ENCODE results near the gene CAMSAP1. TPM values are rescaled to one million over a fixed set of nuclear protein-coding genes. Genes with fewer than 3 reads are reported as not detected.
A peak's percentile ranks its signal among the peaks of the same experiment; 100 is the strongest.

The CAMSAP1 gene
- total RNA-seq, 5 donors from 2014 or later (not counting 1 experiment from before 2014, with no cell fraction given) = 25.6 to 38.7 (median 35.6) TPM

- Mint-ChIP-seq H3K4me3 (no peak overlapping the region), H3K27me3 (no peaks in the 10 kb centered on the region), H3K4me1 (peaks cover 22 to 37% (median 24%) of the 10 kb centered on the region in 3 donors), H3K36me3 (peaks cover 29% of the 10 kb centered on the region), H3K27ac (no peak overlapping the region), H3K9me3 (no peaks in the 10 kb centered on the region)
- Histone ChIP-seq H3K4me3 (ENCODE audit: control insufficient read depth in 1 of 2, extremely low read depth in 1 of 2, low read length in 1 of 2) (no peak overlapping the region), H3K27ac (ENCODE audit: low read length) (no peak overlapping the region), H3K27me3 (replicated peaks in 1 of 2; ENCODE audit: control insufficient read depth in 2 of 2, extremely low read depth in 1 of 2, insufficient read depth in 2 of 2, low read length in 1 of 2) (no peaks in the 10 kb centered on the region), H3K36me3 (ENCODE audit: control insufficient read depth in 2 of 2, extremely low read depth in 1 of 2, insufficient read depth in 1 of 2, low read length in 1 of 2) (peaks cover 0 to 2% of the 10 kb centered on the region in 2 donors), H3K9me3 (no peaks in the 10 kb centered on the region), H3K4me1 (ENCODE audit: control insufficient read depth in 1 of 2, extremely low read depth in 1 of 2, insufficient read depth in 2 of 2, low read length in 2 of 2) (peaks cover 0 to 7% of the 10 kb centered on the region in 2 experiments)
- POLR2A ChIA-PET = no interaction called here
- DNase-seq = no peak
- WGBS (ENCODE audit: insufficient coverage) = 93% methylated on average over 6 of the region's 7 CpGs
- ATAC-seq (replicated peaks in 1 of 4) = no peak
- CTCF ChIA-PET = no interaction called here
These were observed 41.8 kb downstream of the CAMSAP1 start for GRCh38 chr9:135865531-135865930.

DNA sequence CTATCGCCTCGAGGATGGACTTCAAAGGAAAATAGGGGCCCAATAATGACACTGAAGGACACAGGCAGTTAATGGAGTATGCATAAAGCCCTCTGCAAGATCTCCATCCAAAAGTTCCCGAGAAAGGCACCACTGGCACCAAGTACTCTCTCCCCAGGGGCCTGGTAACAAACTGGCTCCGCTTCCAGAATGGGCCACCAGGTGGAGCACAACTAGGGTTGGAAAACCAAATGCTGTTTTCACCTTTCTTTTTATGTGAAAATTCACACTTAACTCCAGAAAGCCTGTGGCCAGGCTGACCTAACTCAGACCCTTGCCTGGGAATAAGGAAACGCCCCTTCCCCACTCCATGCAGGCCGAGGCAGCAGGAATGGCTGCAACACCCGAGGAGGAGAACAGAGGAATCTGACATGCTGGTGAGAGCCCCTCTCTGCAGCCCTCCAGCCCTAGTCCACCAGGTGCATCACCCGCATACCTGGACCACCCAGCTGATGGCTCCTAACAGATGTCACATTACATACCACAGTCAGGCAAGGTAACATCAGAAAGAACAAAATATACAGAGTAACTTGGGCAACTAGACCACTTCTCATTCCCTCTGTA lies 42.8 kb downstream of the CAMSAP1 start:
- H3K4me3 Mint-ChIP-seq = no peak overlapping the region
- Histone ChIP-seq H3K36me3 (ENCODE audit: control insufficient read depth in 2 of 2, extremely low read depth in 1 of 2, insufficient read depth in 1 of 2, low read length in 1 of 2) (peaks cover 0 to 2% of the 10 kb centered on the region in 2 donors), H3K4me3 (ENCODE audit: control insufficient read depth in 1 of 2, extremely low read depth in 1 of 2, low read length in 1 of 2) (no peak overlapping the region), H3K4me1 (ENCODE audit: control insufficient read depth in 1 of 2, extremely low read depth in 1 of 2, insufficient read depth in 2 of 2, low read length in 2 of 2) (peaks cover 0 to 7% of the 10 kb centered on the region in 2 experiments), H3K27me3 (replicated peaks in 1 of 2; ENCODE audit: control insufficient read depth in 2 of 2, extremely low read depth in 1 of 2, insufficient read depth in 2 of 2, low read length in 1 of 2) (no peaks in the 10 kb centered on the region), H3K27ac (ENCODE audit: low read length) (no peak overlapping the region), H3K9me3 (no peaks in the 10 kb centered on the region)
- H3K9me3 Mint-ChIP-seq = no peaks in the 10 kb centered on the region
- WGBS (ENCODE audit: insufficient coverage) = 47% methylated on average over 8 of the region's 8 CpGs
- peak; percentile 12 to 76 (median 61) for DNase-seq
- no peaks in the 10 kb centered on the region for H3K27me3 Mint-ChIP-seq
- peaks cover 21 to 37% (median 25%) of the 10 kb centered on the region in 3 donors for H3K4me1 Mint-ChIP-seq
- POLR2A ChIA-PET = no interaction called here
- peaks cover 23% of the 10 kb centered on the region for H3K36me3 Mint-ChIP-seq
- ATAC-seq (replicated peaks in 1 of 4) = peak in 3 of 4 experiments; percentile 51 to 60 (median 57)
- CTCF ChIA-PET = no interaction called here
- no peak overlapping the region for H3K27ac Mint-ChIP-seq

DNA sequence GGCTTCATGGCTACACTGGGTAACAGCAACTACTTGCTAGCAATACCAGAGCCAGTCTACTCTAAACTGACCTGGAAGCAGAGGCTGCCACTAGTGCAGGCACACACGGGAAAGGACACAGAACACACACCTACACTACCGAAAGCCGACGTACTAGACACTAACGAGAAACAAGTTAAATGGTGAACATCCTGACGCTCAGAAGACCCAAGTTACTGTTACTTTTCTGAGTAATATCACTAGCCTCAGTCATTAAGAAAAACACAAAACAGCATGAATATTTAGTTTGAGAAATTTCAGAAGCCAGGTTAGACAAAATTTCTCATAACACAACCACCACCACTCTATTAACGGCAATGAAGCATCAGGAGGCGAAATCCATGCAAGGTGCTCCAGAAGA lies 44.5 kb downstream of the CAMSAP1 start:
- Histone ChIP-seq H3K4me1 (ENCODE audit: control insufficient read depth in 1 of 2, extremely low read depth in 1 of 2, insufficient read depth in 2 of 2, low read length in 2 of 2) (peaks cover 0 to 7% of the 10 kb centered on the region in 2 experiments), H3K9me3 (no peaks in the 10 kb centered on the region), H3K27ac (ENCODE audit: low read length) (no peak overlapping the region), H3K36me3 (ENCODE audit: control insufficient read depth in 2 of 2, extremely low read depth in 1 of 2, insufficient read depth in 1 of 2, low read length in 1 of 2) (peaks cover 0 to 5% of the 10 kb centered on the region in 2 donors), H3K4me3 (ENCODE audit: control insufficient read depth in 1 of 2, extremely low read depth in 1 of 2, low read length in 1 of 2) (no peak overlapping the region), H3K27me3 (replicated peaks in 1 of 2; ENCODE audit: control insufficient read depth in 2 of 2, extremely low read depth in 1 of 2, insufficient read depth in 2 of 2, low read length in 1 of 2) (no peaks in the 10 kb centered on the region)
- H3K9me3 Mint-ChIP-seq = no peaks in the 10 kb centered on the region
- CTCF ChIA-PET = no interaction called here
- peaks cover 33% of the 10 kb centered on the region for H3K36me3 Mint-ChIP-seq
- peaks cover 16 to 32% (median 24%) of the 10 kb centered on the region in 3 donors for H3K4me1 Mint-ChIP-seq
- no peak overlapping the region for H3K4me3 Mint-ChIP-seq
- DNase-seq (no peak), ATAC-seq (replicated peaks in 1 of 4) (no peak)
- H3K27me3 Mint-ChIP-seq = no peaks in the 10 kb centered on the region
- H3K27ac Mint-ChIP-seq = no peak overlapping the region
- POLR2A ChIA-PET = no interaction called here
- 100% methylated on average over 1 of the region's 8 CpGs for WGBS (ENCODE audit: insufficient coverage)

GRCh38 chr9:135858491-135859185 lies 48.7 kb downstream of the CAMSAP1 start:
- WGBS (ENCODE audit: insufficient coverage) = 100% methylated on average over 1 of the region's 1 CpG
- Mint-ChIP-seq H3K27ac (no peak overlapping the region), H3K4me3 (no peak overlapping the region), H3K9me3 (no peaks in the 10 kb centered on the region), H3K36me3 (peaks cover 36% of the 10 kb centered on the region), H3K4me1 (peaks cover 2 to 12% (median 9%) of the 10 kb centered on the region in 3 donors), H3K27me3 (no peaks in the 10 kb centered on the region)
- peaks cover 0 to 16% of the 10 kb centered on the region in 2 donors for H3K36me3 ChIP-seq (ENCODE audit: control insufficient read depth in 2 of 2, extremely low read depth in 1 of 2, insufficient read depth in 1 of 2, low read length in 1 of 2)
- POLR2A ChIA-PET = no interaction called here
- H3K9me3 ChIP-seq = no peaks in the 10 kb centered on the region
- H3K4me1 ChIP-seq (ENCODE audit: control insufficient read depth in 1 of 2, extremely low read depth in 1 of 2, insufficient read depth in 2 of 2, low read length in 2 of 2) = no peaks in the 10 kb centered on the region
- H3K4me3 ChIP-seq (ENCODE audit: control insufficient read depth in 1 of 2, extremely low read depth in 1 of 2, low read length in 1 of 2) = no peak overlapping the region
- no peak for ATAC-seq (replicated peaks in 1 of 4)
- H3K27me3 ChIP-seq (replicated peaks in 1 of 2; ENCODE audit: control insufficient read depth in 2 of 2, extremely low read depth in 1 of 2, insufficient read depth in 2 of 2, low read length in 1 of 2) = no peaks in the 10 kb centered on the region
- no peak for DNase-seq
- CTCF ChIA-PET = no interaction called here
- no peak overlapping the region for H3K27ac ChIP-seq (ENCODE audit: low read length)

DNA sequence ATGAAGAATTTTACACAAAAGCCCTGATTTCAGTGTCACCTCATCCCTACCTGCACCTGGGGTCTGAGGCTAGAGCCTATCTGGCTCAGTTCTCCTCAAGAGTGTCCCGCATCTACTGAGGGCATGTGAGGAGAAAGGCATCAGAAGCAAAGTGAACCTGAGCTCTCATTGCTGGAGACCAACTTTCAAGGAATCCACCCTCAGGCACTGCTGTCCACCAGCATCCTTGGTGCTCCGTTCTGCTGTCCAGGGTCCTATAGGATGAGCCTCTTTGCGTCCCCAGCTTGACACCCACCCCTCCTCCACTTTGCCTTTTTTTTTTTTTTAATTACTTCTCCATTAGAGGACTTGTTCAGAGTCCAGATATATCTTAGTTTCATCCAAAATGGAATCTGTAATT lies 49.5 kb downstream of the CAMSAP1 start:
- no peaks in the 10 kb centered on the region for H3K9me3 Mint-ChIP-seq
- peaks cover 2 to 9% (median 6%) of the 10 kb centered on the region in 3 donors for H3K4me1 Mint-ChIP-seq
- POLR2A ChIA-PET = no interaction called here
- Histone ChIP-seq H3K36me3 (ENCODE audit: control insufficient read depth in 2 of 2, extremely low read depth in 1 of 2, insufficient read depth in 1 of 2, low read length in 1 of 2) (peaks cover 2 to 17% of the 10 kb centered on the region in 2 donors), H3K4me3 (ENCODE audit: control insufficient read depth in 1 of 2, extremely low read depth in 1 of 2, low read length in 1 of 2) (no peak overlapping the region), H3K4me1 (ENCODE audit: control insufficient read depth in 1 of 2, extremely low read depth in 1 of 2, insufficient read depth in 2 of 2, low read length in 2 of 2) (no peaks in the 10 kb centered on the region), H3K27me3 (replicated peaks in 1 of 2; ENCODE audit: control insufficient read depth in 2 of 2, extremely low read depth in 1 of 2, insufficient read depth in 2 of 2, low read length in 1 of 2) (no peaks in the 10 kb centered on the region), H3K27ac (ENCODE audit: low read length) (no peak overlapping the region), H3K9me3 (no peaks in the 10 kb centered on the region)
- H3K36me3 Mint-ChIP-seq = peaks cover 39% of the 10 kb centered on the region
- H3K27ac Mint-ChIP-seq = no peak overlapping the region
- no peak overlapping the region for H3K4me3 Mint-ChIP-seq
- no peak for ATAC-seq (replicated peaks in 1 of 4)
- DNase-seq = no peak
- H3K27me3 Mint-ChIP-seq = no peaks in the 10 kb centered on the region
- CTCF ChIA-PET = no interaction called here
- 100% methylated on average over 1 of the region's 3 CpGs for WGBS (ENCODE audit: insufficient coverage)

GRCh38 chr9:135857371-135857786 lies 50.0 kb downstream of the CAMSAP1 start:
- 100% methylated on average over 1 of the region's 2 CpGs for WGBS (ENCODE audit: insufficient coverage)
- Mint-ChIP-seq H3K9me3 (no peaks in the 10 kb centered on the region), H3K4me1 (peaks cover under 1 to 9% (median 2%) of the 10 kb centered on the region in 3 donors), H3K27ac (no peak overlapping the region), H3K36me3 (peaks cover 40% of the 10 kb centered on the region), H3K27me3 (no peaks in the 10 kb centered on the region), H3K4me3 (no peak overlapping the region)
- Histone ChIP-seq H3K4me1 (ENCODE audit: control insufficient read depth in 1 of 2, extremely low read depth in 1 of 2, insufficient read depth in 2 of 2, low read length in 2 of 2) (no peaks in the 10 kb centered on the region), H3K27me3 (replicated peaks in 1 of 2; ENCODE audit: control insufficient read depth in 2 of 2, extremely low read depth in 1 of 2, insufficient read depth in 2 of 2, low read length in 1 of 2) (no peaks in the 10 kb centered on the region), H3K27ac (ENCODE audit: low read length) (no peak overlapping the region), H3K4me3 (ENCODE audit: control insufficient read depth in 1 of 2, extremely low read depth in 1 of 2, low read length in 1 of 2) (no peak overlapping the region), H3K9me3 (no peaks in the 10 kb centered on the region), H3K36me3 (ENCODE audit: control insufficient read depth in 2 of 2, extremely low read depth in 1 of 2, insufficient read depth in 1 of 2, low read length in 1 of 2) (peaks cover 3 to 18% of the 10 kb centered on the region in 2 donors)
- ChIA-PET POLR2A (no interaction called here), CTCF (no interaction called here)
- DNase-seq (no peak), ATAC-seq (replicated peaks in 1 of 4) (no peak)
